Suprapubic skin (tissue), 4 donors: Measurements from ENCODE around the gene COG3. TPM values are rescaled to one million over a fixed set of nuclear protein-coding genes. Genes with fewer than 3 reads are reported as not detected.

Source experiments
- DNase-seq, 2 donors: peaks; one replicate each; pipeline ENCODE4 v3.0.0-alpha.2; 2019; ENCODE audit warnings: low spot score in 2 of 2
- H3K27ac ChIP-seq: fragments of 200-600 bp; sonication (generic); one replicate; pipeline ENCODE4 v1.5.1; 2019
- H3K27me3 ChIP-seq: fragments of 200-600 bp; sonication (generic); one replicate; pipeline ENCODE4 v1.5.1; 2019
- H3K36me3 ChIP-seq: fragments of 200-600 bp; sonication (generic); one replicate; pipeline ENCODE4 v1.5.1; 2019
- H3K4me1 ChIP-seq: fragments of 200-600 bp; sonication (generic); one replicate; pipeline ENCODE4 v1.5.1; 2019
- H3K4me3 ChIP-seq: fragments of 200-600 bp; sonication (generic); one replicate; pipeline ENCODE4 v1.5.1; 2019; ENCODE audit warnings: mild to moderate bottlenecking
- H3K9me3 ChIP-seq: fragments of 200-600 bp; sonication (generic); one replicate; pipeline ENCODE4 v1.5.1; 2019
- CTCF ChIP-seq, 2 donors: fragments of 200-600 bp in 1 of 2; fragments of 450-650 bp in 1 of 2; sonication (generic) in 1 of 2; IDR thresholded peaks; one replicate each; pipeline ENCODE4 v1.5.1; 2016 to 2019; ENCODE audit warnings: antibody characterized with exemption in 2 of 2, mild to moderate bottlenecking in 1 of 2, moderate library complexity in 1 of 2
- EP300 ChIP-seq: sonication (generic); formaldehyde crosslinking; IDR thresholded peaks from one replicate; pipeline ENCODE4 v1.6.1; 2017; ENCODE audit warnings: antibody characterized with exemption
- POLR2A ChIP-seq, 2 donors: fragments of 450-650 bp; IDR thresholded peaks; one replicate each; pipeline ENCODE4 v1.6.1; 2017; ENCODE audit warnings: antibody characterized with exemption in 2 of 2, mild to moderate bottlenecking in 2 of 2, moderate library complexity in 2 of 2
- POLR2AphosphoS5 ChIP-seq, 3 donors: sonication (generic); formaldehyde crosslinking; IDR thresholded peaks; one replicate each; pipeline ENCODE4 v1.6.1; 2017; ENCODE audit warnings: antibody characterized with exemption in 3 of 3
- WGBS: methylation state at CpG from one replicate; pipeline ENCODE4 v1.1.5; 2018; 5-methylcytosine and 5-hydroxymethylcytosine counted together
- total RNA-seq, 4 donors: library from RNA; depleted of rRNA; stranded (reverse); fragments of >200 nt; gene quantifications; one replicate each; pipeline ENCODE4 v1.1.0, GENCODE V29; 2016

COG3 gene
- total RNA-seq, 4 donors from 2014 or later, result 23.8 to 70.5 (median 31.7) TPM

- H3K27ac ChIP-seq, result no peak overlapping the region
- H3K4me3 ChIP-seq, result no peak overlapping the region
- H3K4me1 ChIP-seq, result no peaks in the 10 kb centered on the region
- H3K27me3 ChIP-seq, result peaks cover 2% of the 10 kb centered on the region
- no peak for TF ChIP-seq POLR2AphosphoS5 (IDR thresholded peaks at IDR 0.05)
- no peak for TF ChIP-seq POLR2A (IDR thresholded peaks at IDR 0.05)
- no peak for TF ChIP-seq CTCF (IDR thresholded peaks at IDR 0.05)
- TF ChIP-seq EP300, result no peak
- no peaks in the 10 kb centered on the region for H3K9me3 ChIP-seq
- WGBS, result 53% methylated on average over 3 of the region's 3 CpGs
- no peaks in the 10 kb centered on the region for H3K36me3 ChIP-seq
- no peak for DNase-seq
These were observed 117.8 kb downstream of the COG3 start for GRCh38 chr13:45582408-45583076.

GRCh38 chr13:45584816-45585215 is 120.1 kb downstream of the COG3 start:
- H3K9me3 ChIP-seq, result no peaks in the 10 kb centered on the region
- WGBS, result 87% methylated on average over 6 of the region's 6 CpGs

More at GRCh38 chr13:45584816-45585215, 120.1 kb downstream of the COG3 start:
- TF ChIP-seq POLR2AphosphoS5 (IDR thresholded peaks at IDR 0.05) (no peak), EP300 (no peak), POLR2A (IDR thresholded peaks at IDR 0.05) (no peak), CTCF (IDR thresholded peaks at IDR 0.05) (no peak)
- Histone ChIP-seq H3K36me3 (no peaks in the 10 kb centered on the region), H3K27ac (no peak overlapping the region), H3K4me1 (no peaks in the 10 kb centered on the region), H3K27me3 (no peaks in the 10 kb centered on the region), H3K4me3 (no peak overlapping the region)
- no peak for DNase-seq

Other genes starting within 250 kb of the COG3 start
- gene TPT1, start 123.8 kb upstream of the COG3 start, total RNA-seq, result 1,000 to 10,000 TPM; 1,947 to 2,729 (median 2,521) TPM
- gene SLC25A30, start 46.6 kb upstream of the COG3 start, total RNA-seq, result 10 to 100 TPM in 3 of 4 donors, 1 to 10 TPM in 1; 9.9 to 20.3 (median 16.1) TPM
- gene ERICH6B, start 150.8 kb downstream of the COG3 start, total RNA-seq, result not detected
- under 1 TPM in 1 of 4 donors, not detected in 3; 0.49 TPM for gene CBY2, start 237.4 kb downstream of the COG3 start, total RNA-seq